ENCODE data around the gene LPAR6.

- TF ChIP-seq EZH2 (IDR thresholded peaks at IDR 0.05; ENCODE audit: insufficient read depth, poor library complexity, severe bottlenecking) (no peak), EZH2phosphoT487 (IDR thresholded peaks at IDR 0.05; ENCODE audit: insufficient read depth, low read depth) (no peak)
Measured at GRCh38 chr13:48400850-48401291, 12.0 kb downstream of the LPAR6 start.

All from GM23248 (cell line).